Left renal cortex interstitium (tissue), 4 donors: Measurements from ENCODE around the gene LUC7L3. TPM values are rescaled to one million over a fixed set of nuclear protein-coding genes. Genes with fewer than 3 reads are reported as not detected.
"Not testable (repeated sequence)": the region's sequence is repeated elsewhere in the genome, so short reads cannot be mapped to it uniquely, and the experiment has no call there.

Experiments
- DNase-seq, 4 donors: peaks; one replicate each; pipeline ENCODE4 v3.0.0-alpha.2; 2013; ENCODE audit warnings: low read depth in 4 of 4, low spot score in 2 of 4, missing footprints in 1 of 4
- polyA plus RNA-seq, 4 donors: library from polyadenylated mRNA; unstranded; fragments of 120-200 nt; gene quantifications; one replicate each; pipeline ENCODE4 v1.2.1, GENCODE V29; 2013; ENCODE audit not compliant: insufficient read length in 4 of 4

Gene LUC7L3, protein sequence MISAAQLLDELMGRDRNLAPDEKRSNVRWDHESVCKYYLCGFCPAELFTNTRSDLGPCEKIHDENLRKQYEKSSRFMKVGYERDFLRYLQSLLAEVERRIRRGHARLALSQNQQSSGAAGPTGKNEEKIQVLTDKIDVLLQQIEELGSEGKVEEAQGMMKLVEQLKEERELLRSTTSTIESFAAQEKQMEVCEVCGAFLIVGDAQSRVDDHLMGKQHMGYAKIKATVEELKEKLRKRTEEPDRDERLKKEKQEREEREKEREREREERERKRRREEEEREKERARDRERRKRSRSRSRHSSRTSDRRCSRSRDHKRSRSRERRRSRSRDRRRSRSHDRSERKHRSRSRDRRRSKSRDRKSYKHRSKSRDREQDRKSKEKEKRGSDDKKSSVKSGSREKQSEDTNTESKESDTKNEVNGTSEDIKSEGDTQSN
- polyA plus RNA-seq, result 100 to 1,000 TPM; 458 to 697 (median 608) TPM

DNA sequence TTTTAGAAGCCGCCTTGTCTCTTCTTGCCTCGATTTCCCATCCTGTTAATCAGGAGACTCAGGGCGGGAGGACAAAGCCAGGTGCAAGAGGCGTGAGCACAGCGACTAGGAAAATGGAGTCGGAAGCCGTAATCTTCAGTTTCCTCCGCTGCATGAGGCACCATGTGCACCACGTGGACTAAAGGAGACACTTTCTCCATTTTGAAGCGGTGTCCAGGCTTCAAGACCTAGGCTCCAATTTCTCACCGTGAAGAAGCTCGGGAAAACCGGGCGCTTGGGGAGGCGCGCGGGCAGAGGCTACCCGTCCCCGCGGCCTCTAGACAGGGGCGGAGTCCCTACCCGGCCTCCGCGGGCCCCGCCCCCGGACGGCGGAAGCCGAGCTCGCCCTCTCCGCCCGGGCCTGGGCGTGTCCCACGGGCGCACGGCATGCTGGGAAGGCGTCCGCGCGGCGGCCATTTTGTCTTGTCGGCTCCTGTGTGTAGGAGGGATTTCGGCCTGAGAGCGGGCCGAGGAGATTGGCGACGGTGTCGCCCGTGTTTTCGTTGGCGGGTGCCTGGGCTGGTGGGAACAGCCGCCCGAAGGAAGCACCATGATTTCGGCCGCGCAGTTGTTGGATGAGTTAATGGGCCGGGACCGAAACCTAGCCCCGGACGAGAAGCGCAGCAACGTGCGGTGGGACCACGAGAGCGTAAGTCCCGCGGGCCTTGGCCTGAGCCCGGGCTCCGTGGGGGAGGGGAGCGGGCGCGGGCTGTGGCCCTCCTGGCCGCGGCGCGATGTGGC, at the start of gene LUC7L3:
LUC7L3 (plus strand) TSS at position 460 of the 780 bp plus-strand sequence; CDS start at position 590, 130 bp downstream.
- peak; percentile 89 to 91 (median 90) for DNase-seq

DNA sequence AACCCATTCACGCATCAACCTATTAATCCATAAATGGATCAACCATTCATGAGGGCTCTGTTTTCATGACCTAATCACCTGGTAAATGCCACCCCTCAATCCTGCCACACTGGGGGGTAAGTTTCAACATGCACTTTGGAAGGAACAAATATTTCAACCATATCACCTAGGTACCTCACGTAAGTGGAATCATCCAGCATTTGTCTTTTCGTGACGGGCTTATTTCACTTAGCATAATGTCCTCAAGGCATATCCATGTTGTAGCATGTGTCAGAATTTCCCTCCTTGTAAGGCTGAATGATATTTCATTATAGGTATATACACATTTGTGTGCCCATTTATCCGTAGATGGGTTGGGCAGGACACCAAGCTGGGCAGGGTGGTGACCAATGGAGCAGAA, 47.3 kb upstream of the LUC7L3 start:
- no peak for DNase-seq

GRCh38 chr17:50672831-50673551, 46.4 kb upstream of the LUC7L3 start:
- DNase-seq, result no peak

GRCh38 chr17:50675190-50675589, 44.2 kb upstream of the LUC7L3 start:
- DNase-seq, result no peak

- DNase-seq, result no peak
These were observed 43.8 kb upstream of the LUC7L3 start for GRCh38 chr17:50675627-50676026.

DNA sequence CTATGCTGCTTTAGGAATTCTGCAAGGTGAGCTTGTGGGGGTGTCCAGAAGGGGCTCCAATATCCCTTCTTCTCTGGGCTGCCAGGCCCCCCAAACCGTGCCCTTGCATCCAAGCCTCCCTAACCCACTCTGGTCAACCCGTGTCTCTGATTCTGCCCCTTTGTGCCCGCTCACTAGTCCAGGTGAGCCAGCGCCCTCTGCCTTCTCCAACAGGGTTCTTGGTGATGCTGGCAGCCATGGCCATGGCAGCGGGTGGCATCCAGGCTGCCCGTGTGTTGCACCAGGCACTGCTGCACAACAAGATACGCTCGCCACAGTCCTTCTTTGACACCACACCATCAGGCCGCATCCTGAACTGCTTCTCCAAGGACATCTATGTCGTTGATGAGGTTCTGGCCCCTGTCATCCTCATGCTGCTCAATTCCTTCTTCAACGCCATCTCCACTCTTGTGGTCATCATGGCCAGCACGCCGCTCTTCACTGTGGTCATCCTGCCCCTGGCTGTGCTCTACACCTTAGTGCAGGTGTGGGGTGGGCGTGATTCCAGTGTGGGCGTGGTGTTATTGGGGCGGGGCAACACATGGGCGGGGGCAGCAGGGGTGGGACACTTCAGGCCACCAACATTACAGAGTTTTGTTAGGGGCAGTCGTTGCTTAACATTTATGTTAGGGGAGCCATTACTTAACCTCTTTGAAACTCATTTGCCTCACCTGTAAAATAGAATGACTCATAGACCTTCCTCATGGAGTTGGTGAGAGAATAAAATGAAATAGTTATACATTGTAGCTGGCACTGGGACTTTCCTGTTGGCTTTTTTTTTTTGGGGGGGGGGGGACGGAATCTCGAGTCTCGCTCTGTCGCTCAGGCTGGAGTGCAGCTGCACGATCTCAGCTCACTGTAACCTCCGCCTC, 43.1 kb upstream of the LUC7L3 start:
- DNase-seq, result no peak

DNA sequence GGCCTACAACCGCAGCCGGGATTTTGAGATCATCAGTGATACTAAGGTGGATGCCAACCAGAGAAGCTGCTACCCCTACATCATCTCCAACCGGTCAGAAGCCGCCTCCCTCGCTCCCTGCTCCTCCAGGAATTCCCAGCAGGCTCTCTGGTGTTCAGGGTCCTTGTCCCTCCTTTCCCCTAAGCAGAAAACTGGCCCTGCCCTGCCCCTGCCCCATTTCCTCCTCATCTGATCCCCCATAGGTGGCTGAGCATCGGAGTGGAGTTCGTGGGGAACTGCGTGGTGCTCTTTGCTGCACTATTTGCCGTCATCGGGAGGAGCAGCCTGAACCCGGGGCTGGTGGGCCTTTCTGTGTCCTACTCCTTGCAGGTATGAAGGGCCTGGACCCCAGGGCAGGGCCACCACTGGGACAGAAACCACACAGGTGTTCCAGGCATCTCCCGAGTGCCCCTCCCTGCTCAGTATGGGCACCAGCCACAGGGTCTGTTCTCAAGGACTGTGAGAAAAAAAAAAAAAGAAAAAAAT, 41.5 kb upstream of the LUC7L3 start:
- DNase-seq, result no peak

DNA sequence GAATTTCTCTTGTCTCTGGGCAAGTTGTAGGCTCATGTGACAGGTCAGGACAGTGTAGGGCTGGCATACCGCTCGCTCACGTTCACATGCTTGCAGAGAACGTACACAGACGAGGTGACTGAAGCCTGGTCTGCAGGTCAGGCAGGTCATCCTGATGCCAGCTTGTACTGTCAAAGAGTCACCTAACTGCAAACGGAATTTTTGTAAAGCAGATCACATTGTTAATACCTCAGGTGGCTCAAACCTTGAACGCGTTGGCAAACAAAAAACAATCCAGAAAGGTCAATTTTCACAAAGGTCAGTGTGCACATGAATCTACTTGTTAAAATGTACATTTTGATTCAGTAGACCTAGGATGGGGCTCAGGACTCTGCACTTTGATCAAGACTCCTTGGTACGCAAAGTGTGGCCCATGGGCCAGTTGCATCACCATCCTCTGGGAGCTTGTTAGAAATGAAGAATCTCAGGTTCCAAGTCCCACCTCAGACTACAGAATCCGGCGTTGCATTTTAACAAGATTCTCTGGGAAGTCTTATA, 40.3 kb upstream of the LUC7L3 start:
- no peak for DNase-seq

- DNase-seq, result no peak
These were observed 39.3 kb upstream of the LUC7L3 start for GRCh38 chr17:50680126-50680525.

DNA sequence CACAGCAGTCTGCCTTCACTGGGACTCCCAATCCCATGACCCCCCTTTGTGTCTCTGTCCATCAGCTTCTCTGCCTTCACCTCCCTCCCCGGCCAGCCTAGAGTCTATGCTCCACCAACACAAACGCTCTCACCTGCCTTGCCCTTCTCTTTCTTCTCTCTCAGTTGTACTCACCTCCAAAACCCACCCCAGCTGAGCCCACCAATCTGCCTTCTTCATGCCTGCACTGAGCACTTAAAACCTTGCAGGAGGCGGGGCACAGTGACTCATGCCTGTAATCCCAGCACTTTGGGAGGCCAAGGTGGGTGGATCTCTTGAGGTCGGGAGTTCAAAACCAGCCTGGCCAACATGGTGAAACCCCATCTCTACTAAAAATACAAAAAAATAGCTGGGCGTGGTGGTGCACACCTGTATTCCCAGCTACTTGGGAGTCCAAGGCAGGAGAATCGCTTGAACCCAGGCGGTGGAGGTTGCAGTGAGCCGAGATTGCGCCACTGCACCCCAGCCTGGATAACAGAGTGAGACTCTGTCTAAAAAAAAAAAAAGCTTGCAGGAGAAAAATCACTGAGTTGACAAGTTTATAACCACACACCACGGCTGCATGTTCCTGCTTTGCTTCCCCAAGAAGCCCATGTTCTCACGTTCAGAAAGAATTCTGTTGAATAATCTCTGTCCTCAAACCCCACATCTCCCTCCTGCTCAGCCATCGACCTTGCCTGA, 38.7 kb upstream of the LUC7L3 start:
- DNase-seq, result not testable (repeated sequence)

GRCh38 chr17:50681263-50682200, 37.9 kb upstream of the LUC7L3 start:
- peak in 2 of 4 donors; percentile 43 to 56 for DNase-seq

- no peak for DNase-seq
These were observed 37.0 kb upstream of the LUC7L3 start for GRCh38 chr17:50682441-50682840.

GRCh38 chr17:50682938-50683337, 36.5 kb upstream of the LUC7L3 start:
- no peak for DNase-seq

DNA sequence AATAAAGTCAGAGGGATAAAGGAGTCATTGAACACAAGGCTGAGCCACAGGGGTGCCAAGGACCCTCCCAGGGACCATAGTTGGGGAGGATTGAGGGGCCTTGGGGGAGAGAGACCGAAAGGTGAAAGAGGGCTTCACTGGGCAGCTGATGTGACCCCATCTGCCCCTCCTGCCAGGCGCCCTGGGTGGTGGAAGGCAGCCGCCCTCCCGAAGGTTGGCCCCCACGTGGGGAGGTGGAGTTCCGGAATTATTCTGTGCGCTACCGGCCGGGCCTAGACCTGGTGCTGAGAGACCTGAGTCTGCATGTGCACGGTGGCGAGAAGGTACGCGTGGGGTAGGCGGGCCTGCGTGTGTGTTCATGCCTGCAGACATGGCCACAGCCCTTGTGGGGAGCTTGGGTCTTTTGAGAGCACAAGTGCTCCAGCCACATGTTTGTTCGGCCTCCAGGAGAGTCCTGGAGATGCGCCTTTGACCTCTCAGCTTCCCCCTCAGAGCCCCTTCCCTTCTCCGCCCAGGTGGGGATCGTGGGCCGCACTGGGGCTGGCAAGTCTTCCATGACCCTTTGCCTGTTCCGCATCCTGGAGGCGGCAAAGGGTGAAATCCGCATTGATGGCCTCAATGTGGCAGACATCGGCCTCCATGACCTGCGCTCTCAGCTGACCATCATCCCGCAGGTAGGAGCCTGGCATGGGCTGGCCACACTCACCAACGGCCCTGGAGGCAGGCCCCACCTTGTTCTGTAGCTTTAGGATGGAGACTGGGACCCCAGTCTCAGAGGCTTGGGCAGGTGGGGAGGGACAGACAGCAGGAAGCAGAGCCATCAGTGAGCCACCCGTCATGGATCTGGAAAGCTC, 35.7 kb upstream of the LUC7L3 start:
- DNase-seq, result no peak

DNA sequence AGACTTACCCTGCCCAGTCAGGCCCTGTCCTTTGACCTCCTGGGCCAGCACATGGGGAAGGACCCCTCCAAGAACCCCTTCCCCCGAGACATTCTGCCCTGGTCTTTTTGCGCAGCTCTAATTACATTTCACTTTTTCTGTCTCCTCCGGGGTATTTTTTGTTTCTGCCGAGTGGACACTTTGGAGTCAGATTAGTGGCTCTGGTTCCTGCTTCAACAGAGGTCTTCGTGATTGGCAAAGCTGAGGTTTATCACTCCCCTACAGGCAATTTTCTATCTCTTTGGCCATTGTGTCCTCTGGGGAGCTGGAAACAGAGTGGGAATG, 35.2 kb upstream of the LUC7L3 start:
- DNase-seq, result no peak

GRCh38 chr17:50684612-50685333, 34.6 kb upstream of the LUC7L3 start:
- DNase-seq, result no peak
